Body of pancreas (tissue), 4 donors: ENCODE results near the gene IL22RA2. TPM values are rescaled to one million over a fixed set of nuclear protein-coding genes. Genes with fewer than 3 reads are reported as not detected.

Experiments used
- ATAC-seq: fragments of 150-250 bp; one replicate; pipeline ENCODE4 v1.9.1; 2016
- DNase-seq, 4 donors: peaks; one replicate each; pipeline ENCODE4 v3.0.0-alpha.2; 2019
- H3K27ac ChIP-seq, 4 donors: fragments of 200-600 bp; sonication (generic); 1 replicate in 3 of 4; 2 replicates in 1 of 4; pipeline versions ENCODE4 v1.5.1 to v1.6.1; 2016 to 2019; ENCODE audit warnings: mild to moderate bottlenecking in 1 of 4, mixed read lengths in 1 of 4, moderate library complexity in 1 of 4
- H3K27me3 ChIP-seq, 2 donors: fragments of 200-600 bp; sonication (generic); one replicate each; pipeline ENCODE4 v1.6.0; 2016; ENCODE audit warnings: mild to moderate bottlenecking in 1 of 2
- H3K36me3 ChIP-seq, 2 donors: fragments of 200-600 bp; sonication (generic); replicated peaks in 1 of 2; 2 replicates each; pipeline ENCODE4 v1.5.1; 2016; ENCODE audit warnings: low read depth in 2 of 2; ENCODE audit not compliant: insufficient read depth in 1 of 2
- H3K4me1 ChIP-seq: fragments of 200-600 bp; sonication (generic); one replicate; pipeline ENCODE4 v1.6.0; 2016
- H3K4me3 ChIP-seq, 2 donors: fragments of 200-600 bp; sonication (generic); 1 replicate in 1 of 2; 2 replicates in 1 of 2; pipeline ENCODE4 v1.5.1; 2016 to 2019
- H3K9me3 ChIP-seq, 3 donors: fragments of 200-600 bp; sonication (generic); 1 replicate in 2 of 3; 2 replicates in 1 of 3; pipeline ENCODE4 v1.5.1; 2016
- CTCF ChIP-seq, 7 experiments: fragments of 450-650 bp in 4 of 7; fragments of 200-600 bp in 3 of 7; sonication (generic) in 3 of 7; IDR thresholded peaks; one replicate each; pipeline ENCODE4 v1.5.1; 2016 to 2019; ENCODE audit warnings: antibody characterized with exemption in 7 of 7
- POLR2A ChIP-seq, 3 donors: fragments of 450-650 bp; IDR thresholded peaks; one replicate each; pipeline ENCODE4 v1.6.1; 2016; ENCODE audit warnings: antibody characterized with exemption in 3 of 3, mild to moderate bottlenecking in 2 of 3
- WGBS, 2 donors: methylation state at CpG; one replicate each; pipeline ENCODE4 v1.1.5; 2017; 5-methylcytosine and 5-hydroxymethylcytosine counted together
- intact Hi-C: fragments of 100-400 bp; cut with DNase I; formaldehyde crosslinking; loops from one replicate; pipeline ENCODE4 v1.15.1; 2023
- total RNA-seq, 2 donors: library from RNA; depleted of rRNA; stranded (reverse); fragments of >200 nt; gene quantifications; one replicate each; pipeline ENCODE4 v1.1.0, GENCODE V29; 2016

The IL22RA2 gene
- total RNA-seq, 2 donors from 2014 or later: not detected

GRCh38 chr6:137171053-137171374 is 2.4 kb downstream of the IL22RA2 start:
- H3K9me3 ChIP-seq: no peaks in the 10 kb centered on the region
- no peaks in the 10 kb centered on the region for H3K36me3 ChIP-seq
- no peaks in the 10 kb centered on the region for H3K4me1 ChIP-seq
- intact Hi-C loops: no loop called here
- DNase-seq (no peak), ATAC-seq (no peak)
- 72 to 86% methylated on average over 1 of the region's 1 CpG for WGBS, 2 donors
- H3K27me3 ChIP-seq: no peaks in the 10 kb centered on the region
- H3K4me3 ChIP-seq: no peak overlapping the region
- H3K27ac ChIP-seq: no peak overlapping the region
- TF ChIP-seq POLR2A (IDR thresholded peaks at IDR 0.05) (no peak), CTCF (IDR thresholded peaks at IDR 0.05) (no peak)

- no peak for ATAC-seq
- WGBS, 2 donors: 81 to 85% methylated on average over 13 of the region's 13 CpGs
These were observed 3.0 kb downstream of the IL22RA2 start for GRCh38 chr6:137170266-137171052.

GRCh38 chr6:137167702-137168377 is 5.6 kb downstream of the IL22RA2 start:
- ATAC-seq (no peak), DNase-seq (no peak)
- H3K36me3 ChIP-seq: no peaks in the 10 kb centered on the region
- H3K4me1 ChIP-seq: no peaks in the 10 kb centered on the region
- H3K9me3 ChIP-seq: no peaks in the 10 kb centered on the region
- 83 to 98% methylated on average over 3 to 4 of the region's 4 CpGs for WGBS, 2 donors
- H3K27ac ChIP-seq: no peak overlapping the region
- TF ChIP-seq POLR2A (IDR thresholded peaks at IDR 0.05) (no peak), CTCF (IDR thresholded peaks at IDR 0.05) (no peak)
- no peak overlapping the region for H3K4me3 ChIP-seq
- H3K27me3 ChIP-seq: no peaks in the 10 kb centered on the region
- intact Hi-C loops: loop anchor here (5.0 kb wide), 1 partner anchor 76 kb away; no protein-coding TSS in a partner anchor

More at GRCh38 chr6:137170266-137171052, 3.0 kb downstream of the IL22RA2 start:
- TF ChIP-seq POLR2A (IDR thresholded peaks at IDR 0.05) (no peak), CTCF (IDR thresholded peaks at IDR 0.05) (no peak)
- no peaks in the 10 kb centered on the region for H3K36me3 ChIP-seq
- no peaks in the 10 kb centered on the region for H3K4me1 ChIP-seq
- H3K27me3 ChIP-seq: no peaks in the 10 kb centered on the region
- no peak for DNase-seq
- H3K27ac ChIP-seq: no peak overlapping the region
- intact Hi-C loops: no loop called here
- no peak overlapping the region for H3K4me3 ChIP-seq
- no peaks in the 10 kb centered on the region for H3K9me3 ChIP-seq

- no peaks in the 10 kb centered on the region for H3K27me3 ChIP-seq
- intact Hi-C loops: loop anchor here (5.0 kb wide), 1 partner anchor 74 kb away; no protein-coding TSS in a partner anchor
- TF ChIP-seq POLR2A (IDR thresholded peaks at IDR 0.05) (no peak), CTCF (IDR thresholded peaks at IDR 0.05) (no peak)
- ATAC-seq: no peak
- H3K36me3 ChIP-seq: no peaks in the 10 kb centered on the region
- no peaks in the 10 kb centered on the region for H3K9me3 ChIP-seq
- no peaks in the 10 kb centered on the region for H3K4me1 ChIP-seq
- no peak for DNase-seq
- 64 to 68% methylated on average over 8 of the region's 8 CpGs for WGBS, 2 donors
- H3K27ac ChIP-seq: no peak overlapping the region
- H3K4me3 ChIP-seq: no peak overlapping the region
These were observed 7.0 kb downstream of the IL22RA2 start for GRCh38 chr6:137166247-137167098.
